ENCODE measurements around the gene NPPA. TPM values are rescaled to one million over a fixed set of nuclear protein-coding genes. Genes with fewer than 3 reads are reported as not detected.

The NPPA gene
- total RNA-seq = not detected

DNA sequence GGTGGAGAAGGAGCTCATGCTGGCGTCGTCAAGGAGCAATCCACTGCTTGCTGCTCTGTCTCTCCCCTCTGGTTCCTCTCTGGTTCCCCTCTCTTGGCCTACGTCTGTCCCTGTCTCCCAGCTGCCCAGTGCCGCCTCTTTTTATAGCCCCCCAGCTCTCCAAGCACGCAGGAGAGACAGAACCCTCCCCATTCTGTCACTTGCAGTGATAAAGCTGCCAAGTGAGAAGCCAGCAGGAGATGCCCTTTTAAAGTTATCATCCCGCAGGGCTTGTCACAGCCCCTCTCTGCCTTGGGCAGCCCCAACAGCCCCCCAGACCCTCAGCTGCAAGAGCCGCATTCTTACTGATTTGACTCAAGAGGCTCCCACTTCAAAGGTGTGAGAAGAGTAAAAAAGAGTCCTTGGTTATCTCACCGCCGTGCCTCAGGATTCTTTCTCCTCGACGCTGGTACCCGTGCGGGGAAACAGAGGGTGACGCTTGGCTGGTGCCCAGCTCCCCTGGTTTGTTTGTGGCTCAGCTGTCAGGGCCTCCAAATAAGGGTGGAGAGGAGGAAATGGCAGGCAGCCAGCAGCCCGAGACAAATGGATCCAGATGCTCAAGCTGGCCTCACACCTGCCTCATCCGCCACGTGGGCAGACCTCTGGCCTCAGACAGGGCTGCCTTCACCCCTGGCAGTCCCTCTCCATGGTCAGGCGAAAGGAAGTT is at the start of gene NPPA:
Gene NPPA, minus strand, starts transcription at position 117 of the 706 bp plus-strand sequence. Its CDS starts 99 bp downstream, at position 18.

DNA sequence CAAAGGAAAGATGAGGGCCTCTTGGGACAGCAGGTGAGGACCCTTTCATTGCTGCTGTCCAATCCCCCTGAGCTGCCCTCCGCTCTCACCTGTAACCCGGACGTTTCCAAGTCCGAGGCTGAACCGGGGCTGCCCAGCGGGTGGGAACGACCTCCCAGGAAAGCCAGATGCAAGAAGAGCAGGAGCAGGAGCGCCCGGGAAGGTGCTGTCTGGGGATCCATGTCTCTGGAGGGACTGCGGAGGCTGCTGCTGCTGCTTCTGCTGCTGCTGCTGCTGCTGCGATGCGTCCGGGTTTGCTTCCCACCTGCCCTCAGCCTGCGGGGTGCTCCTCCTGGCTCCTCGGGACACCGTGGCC is 11.0 kb upstream of the NPPA start, which contains the start of gene NPPB:
Gene NPPB, minus strand, starts transcription at position 333 of the 355 bp plus-strand sequence. Its CDS starts 112 bp downstream, at position 221.

DNA sequence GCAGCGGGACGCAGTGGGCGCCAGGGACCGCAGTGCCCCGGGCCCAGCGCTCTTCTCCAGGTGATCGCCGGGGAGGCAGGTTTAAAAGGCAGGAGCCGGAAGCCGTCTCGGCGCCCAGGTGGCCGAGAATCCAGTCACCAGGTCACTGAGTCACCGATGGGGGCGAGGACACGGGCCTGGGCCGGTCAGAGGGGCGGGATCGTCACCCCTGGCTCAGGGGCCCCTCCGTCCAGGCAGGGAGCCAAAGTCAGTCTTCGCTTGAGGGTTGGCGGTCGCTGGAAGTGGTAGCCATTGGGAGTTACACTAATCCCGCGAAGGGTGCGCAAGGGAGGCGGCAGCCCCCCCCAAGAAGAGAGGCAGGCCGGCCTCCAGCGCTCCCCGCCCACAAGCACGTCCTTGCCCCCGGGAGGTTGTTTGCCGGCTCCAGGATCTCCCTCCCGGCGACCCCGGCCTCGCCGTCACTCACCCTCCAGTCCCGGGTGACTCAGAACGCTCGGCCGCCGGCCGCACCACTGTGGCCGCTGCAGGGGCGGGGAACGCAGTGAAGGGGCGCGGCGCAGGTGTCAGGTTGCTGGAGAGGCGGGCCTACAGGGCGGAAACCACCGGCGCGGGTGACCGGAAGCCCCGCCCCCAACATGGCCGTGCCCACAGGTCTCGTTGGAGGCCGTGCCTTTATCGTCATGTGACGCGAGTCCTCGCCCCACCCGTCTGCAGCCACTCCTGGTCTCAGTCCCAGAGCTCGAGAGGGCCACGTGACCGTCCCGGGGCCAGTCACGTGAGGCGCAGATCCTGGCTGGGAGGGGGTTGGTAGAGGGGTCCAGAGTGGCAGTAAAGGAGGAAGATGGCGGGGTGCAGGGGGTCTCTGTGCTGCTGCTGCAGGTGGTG is 41.9 kb downstream of the NPPA start, which contains the start of the genes CLCN6 and MTHFR:
Gene CLCN6, plus strand, starts transcription at position 770 of the 885 bp plus-strand sequence. Its CDS starts 72 bp downstream, at position 842.
Gene MTHFR, minus strand, starts transcription at position 543 of the 885 bp plus-strand sequence. CDS start 2,848 bp downstream, outside the sequence.

Other genes starting within 250 kb of the NPPA start
- 1 to 10 TPM; 1.4 to 2.1 TPM for gene FBXO2, start 193.4 kb downstream of the NPPA start, total RNA-seq
- gene FBXO44, start 192.9 kb downstream of the NPPA start, total RNA-seq = 10 to 100 TPM; 32.9 to 33.1 TPM
- 10 to 100 TPM; 24.1 to 24.5 TPM for gene FBXO6, start 183.6 kb downstream of the NPPA start, total RNA-seq
- gene MAD2L2, start 166.6 kb downstream of the NPPA start, total RNA-seq = 10 to 100 TPM; 54.2 to 60.9 TPM
- gene DRAXIN, start 156.1 kb downstream of the NPPA start, total RNA-seq = under 1 TPM; 0.40 to 0.41 TPM
- 10 to 100 TPM; 39.3 to 40.0 TPM for gene AGTRAP, start 111.6 kb downstream of the NPPA start, total RNA-seq
- not detected for gene C1orf167, start 85.6 kb downstream of the NPPA start, total RNA-seq
- gene MTHFR, start 41.8 kb downstream of the NPPA start, total RNA-seq = 10 to 100 TPM; 37.3 to 40.5 TPM
- gene CLCN6, start 41.6 kb downstream of the NPPA start, total RNA-seq = 10 to 100 TPM; 21.1 to 21.5 TPM
- not detected for gene NPPB, start 11.2 kb upstream of the NPPA start, total RNA-seq
- 10 to 100 TPM; 30.9 to 32.8 TPM for gene KIAA2013, start 78.6 kb upstream of the NPPA start, total RNA-seq
- 10 to 100 TPM; 11.8 to 13.9 TPM for gene PLOD1, start 86.9 kb upstream of the NPPA start, total RNA-seq
- 10 to 100 TPM; 39.0 to 44.4 TPM for gene MFN2, start 132.7 kb upstream of the NPPA start, total RNA-seq
- 10 to 100 TPM; 42.1 TPM for gene MIIP, start 171.7 kb upstream of the NPPA start, total RNA-seq
- 1 to 10 TPM; 1.3 to 1.7 TPM for gene TNFRSF8, start 215.5 kb upstream of the NPPA start, total RNA-seq